ENCODE data around the gene ZNF3. TPM values are rescaled to one million over a fixed set of nuclear protein-coding genes. Genes with fewer than 3 reads are reported as not detected.

ZNF3 gene
- total and polyA plus RNA-seq, 2 experiments from 2014 or later: 23.4 to 48.9 TPM

DNA sequence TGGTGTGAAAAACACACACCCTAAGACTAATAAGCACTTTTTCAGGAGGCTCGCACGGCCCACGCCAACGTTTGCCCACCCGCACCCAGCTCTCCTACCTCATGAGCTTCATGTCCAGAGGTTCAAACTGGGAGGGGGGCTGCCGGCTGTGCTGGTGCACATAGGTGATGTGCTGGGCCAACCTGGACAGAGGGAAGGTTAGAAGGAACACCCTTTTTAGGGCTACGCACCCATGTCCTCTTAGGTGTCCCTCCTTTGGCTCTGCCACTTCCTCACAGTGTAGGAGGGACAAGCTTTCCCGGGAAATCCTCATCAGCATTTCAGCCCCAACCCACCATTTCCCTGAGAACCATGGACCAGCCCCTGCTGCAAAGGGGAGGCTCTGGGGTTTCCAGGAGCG, 13.8 kb upstream of the ZNF3 start:
- peaks cover 41% of the 10 kb centered on the region for H3K4me1 Mint-ChIP-seq
- peak overlapping the region; percentile 92 for H3K27ac Mint-ChIP-seq
- Histone ChIP-seq H3K36me3 (ENCODE audit: insufficient read depth) (peaks cover 80% of the 10 kb centered on the region), H3K4me3 (no peak overlapping the region), H3K27ac (ENCODE audit: low read depth) (peak overlapping the region; percentile 40), H3K79me2 (replicated peaks; ENCODE audit: insufficient read depth) (peaks cover 44% of the 10 kb centered on the region), H4K20me1 (replicated peaks; ENCODE audit: insufficient read depth) (peaks cover 64% of the 10 kb centered on the region), H3K9me2 (ENCODE audit: insufficient read depth) (no peaks in the 10 kb centered on the region), H3F3A (replicated peaks; ENCODE audit: low read depth) (peaks cover 95% of the 10 kb centered on the region), H2AFZ (no peak overlapping the region), H3K4me2 (no peak overlapping the region), H3K4me1 (ENCODE audit: insufficient read depth) (peaks cover 8% of the 10 kb centered on the region), H3K27me3 (ENCODE audit: insufficient read depth) (no peaks in the 10 kb centered on the region)
- peaks cover 100% of the 10 kb centered on the region for H3K36me3 Mint-ChIP-seq (ENCODE audit: low read depth)
- peaks cover 59% of the 10 kb centered on the region for H3K27me3 Mint-ChIP-seq (ENCODE audit: insufficient read depth, low read depth, poor library complexity)
- H3K9me3 Mint-ChIP-seq: peaks cover 5% of the 10 kb centered on the region; the same call in 2 of the 3 replicates
- TF ChIP-seq EZH2phosphoT487 (IDR thresholded peaks at IDR 0.05; ENCODE audit: unreplicated experiment): no peak
- peak; percentile 34; the same call in 1 of the 2 replicates for TF ChIP-seq POLR2AphosphoS5 (IDR thresholded peaks at IDR 0.05; ENCODE audit: low read depth)
- no peak overlapping the region for H3K4me3 Mint-ChIP-seq
- ATAC-seq (no peak), DNase-seq (ENCODE audit: low spot score) (no peak)

DNA sequence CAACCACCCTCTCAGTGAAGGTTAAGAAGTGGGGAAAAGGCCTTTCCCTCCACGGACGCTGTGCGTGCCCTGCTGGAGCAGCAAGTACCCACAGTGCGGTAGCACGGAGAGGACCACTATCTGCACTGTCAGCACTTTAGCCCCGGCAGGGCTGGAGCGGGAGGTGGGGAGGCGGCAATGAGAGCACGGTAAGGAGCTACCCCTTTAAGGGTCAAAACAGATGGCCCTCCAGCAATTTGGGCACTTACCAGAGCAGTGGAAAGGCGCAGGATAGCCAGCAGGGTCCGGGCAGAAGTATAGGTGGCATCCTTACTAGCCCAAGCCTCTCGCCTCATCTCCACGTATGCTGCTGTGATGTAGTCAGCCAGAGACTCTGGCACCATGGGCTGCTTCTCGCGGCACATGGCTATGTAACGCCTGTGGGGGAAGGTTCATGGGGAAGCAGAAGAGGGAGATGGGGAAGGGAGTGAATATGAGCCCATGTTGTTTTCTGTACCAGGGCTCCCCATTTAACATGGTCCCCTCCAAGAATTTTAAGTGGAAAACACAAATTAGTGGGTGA, 12.5 kb upstream of the ZNF3 start:
- peak; percentile 64 for TF ChIP-seq POLR2AphosphoS5 (IDR thresholded peaks at IDR 0.05; ENCODE audit: low read depth)
- TF ChIP-seq, protein P1, sequence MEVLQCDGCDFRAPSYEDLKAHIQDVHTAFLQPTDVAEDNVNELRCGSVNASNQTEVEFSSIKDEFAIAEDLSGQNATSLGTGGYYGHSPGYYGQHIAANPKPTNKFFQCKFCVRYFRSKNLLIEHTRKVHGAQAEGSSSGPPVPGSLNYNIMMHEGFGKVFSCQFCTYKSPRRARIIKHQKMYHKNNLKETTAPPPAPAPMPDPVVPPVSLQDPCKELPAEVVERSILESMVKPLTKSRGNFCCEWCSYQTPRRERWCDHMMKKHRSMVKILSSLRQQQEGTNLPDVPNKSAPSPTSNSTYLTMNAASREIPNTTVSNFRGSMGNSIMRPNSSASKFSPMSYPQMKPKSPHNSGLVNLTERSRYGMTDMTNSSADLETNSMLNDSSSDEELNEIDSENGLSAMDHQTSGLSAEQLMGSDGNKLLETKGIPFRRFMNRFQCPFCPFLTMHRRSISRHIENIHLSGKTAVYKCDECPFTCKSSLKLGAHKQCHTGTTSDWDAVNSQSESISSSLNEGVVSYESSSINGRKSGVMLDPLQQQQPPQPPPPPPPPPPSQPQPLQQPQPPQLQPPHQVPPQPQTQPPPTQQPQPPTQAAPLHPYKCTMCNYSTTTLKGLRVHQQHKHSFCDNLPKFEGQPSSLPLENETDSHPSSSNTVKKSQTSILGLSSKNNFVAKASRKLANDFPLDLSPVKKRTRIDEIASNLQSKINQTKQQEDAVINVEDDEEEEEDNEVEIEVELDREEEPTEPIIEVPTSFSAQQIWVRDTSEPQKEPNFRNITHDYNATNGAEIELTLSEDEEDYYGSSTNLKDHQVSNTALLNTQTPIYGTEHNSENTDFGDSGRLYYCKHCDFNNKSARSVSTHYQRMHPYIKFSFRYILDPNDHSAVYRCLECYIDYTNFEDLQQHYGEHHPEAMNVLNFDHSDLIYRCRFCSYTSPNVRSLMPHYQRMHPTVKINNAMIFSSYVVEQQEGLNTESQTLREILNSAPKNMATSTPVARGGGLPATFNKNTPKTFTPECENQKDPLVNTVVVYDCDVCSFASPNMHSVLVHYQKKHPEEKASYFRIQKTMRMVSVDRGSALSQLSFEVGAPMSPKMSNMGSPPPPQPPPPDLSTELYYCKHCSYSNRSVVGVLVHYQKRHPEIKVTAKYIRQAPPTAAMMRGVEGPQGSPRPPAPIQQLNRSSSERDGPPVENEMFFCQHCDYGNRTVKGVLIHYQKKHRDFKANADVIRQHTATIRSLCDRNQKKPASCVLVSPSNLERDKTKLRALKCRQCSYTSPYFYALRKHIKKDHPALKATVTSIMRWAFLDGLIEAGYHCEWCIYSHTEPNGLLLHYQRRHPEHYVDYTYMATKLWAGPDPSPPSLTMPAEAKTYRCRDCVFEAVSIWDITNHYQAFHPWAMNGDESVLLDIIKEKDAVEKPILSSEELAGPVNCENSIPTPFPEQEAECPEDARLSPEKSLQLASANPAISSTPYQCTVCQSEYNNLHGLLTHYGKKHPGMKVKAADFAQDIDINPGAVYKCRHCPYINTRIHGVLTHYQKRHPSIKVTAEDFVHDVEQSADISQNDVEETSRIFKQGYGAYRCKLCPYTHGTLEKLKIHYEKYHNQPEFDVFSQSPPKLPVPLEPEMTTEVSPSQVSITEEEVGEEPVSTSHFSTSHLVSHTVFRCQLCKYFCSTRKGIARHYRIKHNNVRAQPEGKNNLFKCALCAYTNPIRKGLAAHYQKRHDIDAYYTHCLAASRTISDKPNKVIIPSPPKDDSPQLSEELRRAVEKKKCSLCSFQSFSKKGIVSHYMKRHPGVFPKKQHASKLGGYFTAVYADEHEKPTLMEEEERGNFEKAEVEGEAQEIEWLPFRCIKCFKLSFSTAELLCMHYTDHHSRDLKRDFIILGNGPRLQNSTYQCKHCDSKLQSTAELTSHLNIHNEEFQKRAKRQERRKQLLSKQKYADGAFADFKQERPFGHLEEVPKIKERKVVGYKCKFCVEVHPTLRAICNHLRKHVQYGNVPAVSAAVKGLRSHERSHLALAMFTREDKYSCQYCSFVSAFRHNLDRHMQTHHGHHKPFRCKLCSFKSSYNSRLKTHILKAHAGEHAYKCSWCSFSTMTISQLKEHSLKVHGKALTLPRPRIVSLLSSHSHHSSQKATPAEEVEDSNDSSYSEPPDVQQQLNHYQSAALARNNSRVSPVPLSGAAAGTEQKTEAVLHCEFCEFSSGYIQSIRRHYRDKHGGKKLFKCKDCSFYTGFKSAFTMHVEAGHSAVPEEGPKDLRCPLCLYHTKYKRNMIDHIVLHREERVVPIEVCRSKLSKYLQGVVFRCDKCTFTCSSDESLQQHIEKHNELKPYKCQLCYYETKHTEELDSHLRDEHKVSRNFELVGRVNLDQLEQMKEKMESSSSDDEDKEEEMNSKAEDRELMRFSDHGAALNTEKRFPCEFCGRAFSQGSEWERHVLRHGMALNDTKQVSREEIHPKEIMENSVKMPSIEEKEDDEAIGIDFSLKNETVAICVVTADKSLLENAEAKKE (CRISPR knock-in tag; IDR thresholded peaks at IDR 0.05): no peak
- H3K36me3 ChIP-seq (ENCODE audit: insufficient read depth): peaks cover 69% of the 10 kb centered on the region
- peaks cover 54% of the 10 kb centered on the region for H4K20me1 ChIP-seq (replicated peaks; ENCODE audit: insufficient read depth)
- H2AFZ ChIP-seq: no peak overlapping the region
- peaks cover 38% of the 10 kb centered on the region for H3K4me1 Mint-ChIP-seq
- no peaks in the 10 kb centered on the region for H3K27me3 ChIP-seq (ENCODE audit: insufficient read depth)
- H3K4me3 ChIP-seq: no peak overlapping the region
- H3K36me3 Mint-ChIP-seq (ENCODE audit: low read depth): peaks cover 89% of the 10 kb centered on the region
- no peaks in the 10 kb centered on the region for H3K9me2 ChIP-seq (ENCODE audit: insufficient read depth)
- H3K27me3 Mint-ChIP-seq (ENCODE audit: insufficient read depth, low read depth, poor library complexity): peaks cover 48% of the 10 kb centered on the region
- H3K4me3 Mint-ChIP-seq: no peak overlapping the region; the same call in 2 of the 3 replicates
- peaks cover 6% of the 10 kb centered on the region for H3K4me1 ChIP-seq (ENCODE audit: insufficient read depth)
- H3K9me3 Mint-ChIP-seq: peaks cover 5% of the 10 kb centered on the region; the same call in 2 of the 3 replicates
- H3K4me2 ChIP-seq: no peak overlapping the region
- H3K79me2 ChIP-seq (replicated peaks; ENCODE audit: insufficient read depth): peaks cover 39% of the 10 kb centered on the region
- peak overlapping the region; percentile 40 for H3K27ac ChIP-seq (ENCODE audit: low read depth)
- peaks cover 93% of the 10 kb centered on the region for H3F3A ChIP-seq (replicated peaks; ENCODE audit: low read depth)
- DNase-seq (ENCODE audit: low spot score): no peak
- no peak for ATAC-seq
- H3K27ac Mint-ChIP-seq: peak overlapping the region; percentile 42; the same call in 1 of the 2 replicates
